PC-9 (cell line): ENCODE measurements around the gene CNIH2. TPM values are rescaled to one million over a fixed set of nuclear protein-coding genes. Genes with fewer than 3 reads are reported as not detected.

Experiments used
- BruUV-seq: library from RNA; stranded (reverse); fragments of 400-500 nt; replicated peaks from 2 replicates; lab custom pipeline; 2021; lab: Mats Ljungman, UMichigan
- CTCF ChIA-PET: fragments of 300-600 bp; sonication (Branson Sonifier 250); formaldehyde crosslinking; loops from one replicate; lab custom pipeline; 2022; ENCODE audit warnings: antibody characterized with exemption; lab: Charles Lee
- POLR2A ChIA-PET: fragments of 300-600 bp; sonication (Branson Sonifier 250); formaldehyde crosslinking; loops from one replicate; lab custom pipeline; 2022; ENCODE audit warnings: antibody characterized with exemption; ENCODE audit not compliant: unreplicated experiment; lab: Charles Lee
- DNase-seq, 2 experiments: peaks; one replicate each; pipeline versions ENCODE4 v3.0.0 to v3.0.0-alpha.2; 2015 to 2022; ENCODE audit warnings: mixed read lengths in 1 of 2
- H2AFZ ChIP-seq: fragments of 200-600 bp; sonication (generic); 2 replicates; pipeline ENCODE4 v1.8.1; 2017; ENCODE audit warnings: antibody characterized with exemption
- H3F3A ChIP-seq: fragments of 200-600 bp; sonication (generic); 2 replicates; pipeline ENCODE4 v1.8.1; 2017; ENCODE audit warnings: antibody characterized with exemption, mild to moderate bottlenecking, low read depth; ENCODE audit not compliant: insufficient read depth
- H3K27ac ChIP-seq: fragments of 200-600 bp; sonication (generic); 2 replicates; pipeline ENCODE4 v1.6.1; 2016; ENCODE audit warnings: mixed run types
- H3K27me3 ChIP-seq: fragments of 200-600 bp; sonication (generic); 2 replicates; pipeline ENCODE4 v1.6.1; 2016; ENCODE audit warnings: low read depth, mixed run types; ENCODE audit not compliant: insufficient read depth
- H3K36me3 ChIP-seq: fragments of 200-600 bp; sonication (generic); 2 replicates; pipeline ENCODE4 v1.6.1; 2016; ENCODE audit warnings: low read depth, mixed run types
- H3K4me1 ChIP-seq: fragments of 200-600 bp; sonication (generic); replicated peaks from 2 replicates; pipeline ENCODE4 v1.6.1; 2016; ENCODE audit warnings: mixed run types; ENCODE audit not compliant: insufficient read depth
- H3K4me2 ChIP-seq: fragments of 200-600 bp; sonication (generic); 2 replicates; pipeline ENCODE4 v1.6.1; 2017; ENCODE audit warnings: mixed run types
- H3K4me3 ChIP-seq: fragments of 200-600 bp; sonication (generic); 2 replicates; pipeline ENCODE4 v1.6.1; 2016; ENCODE audit warnings: mixed run types
- H3K79me2 ChIP-seq: fragments of 200-600 bp; sonication (generic); 2 replicates; pipeline ENCODE4 v1.6.1; 2017; ENCODE audit warnings: low read depth, mixed run types
- H3K9me2 ChIP-seq: fragments of 200-600 bp; sonication (generic); 2 replicates; pipeline ENCODE4 v1.8.1; 2017; ENCODE audit warnings: mild to moderate bottlenecking; ENCODE audit not compliant: insufficient read depth
- H3K9me3 ChIP-seq: fragments of 200-600 bp; sonication (generic); 2 replicates; pipeline ENCODE4 v1.8.1; 2016; ENCODE audit warnings: low read depth; ENCODE audit not compliant: insufficient read depth
- H4K20me1 ChIP-seq: fragments of 200-600 bp; sonication (generic); 2 replicates; pipeline ENCODE4 v1.8.1; 2017; ENCODE audit not compliant: insufficient read depth
- CTCF ChIP-seq: fragments of 200-600 bp; sonication (generic); conservative IDR thresholded peaks from 2 replicates; pipeline ENCODE4 v1.6.1; 2017; ENCODE audit warnings: mixed run types, antibody characterized with exemption, mild to moderate bottlenecking, moderate library complexity
- EZH2 ChIP-seq: fragments of 200-600 bp; sonication (generic); IDR thresholded peaks from 2 replicates; pipeline ENCODE4 v1.8.0; 2017; ENCODE audit warnings: antibody characterized with exemption, low read depth
- intact Hi-C: fragments of 100-400 bp; cut with micrococcal nuclease; formaldehyde crosslinking; loops from one replicate; pipeline ENCODE4 v1.10.0; 2022; ENCODE audit not compliant: unreplicated experiment
- total RNA-seq: library from RNA; stranded (reverse); gene quantifications from 2 replicates; pipeline ENCODE4 v1.2.3, GENCODE V29; 2021

The CNIH2 gene
- total RNA-seq, 1 experiment from 2014 or later = 6.8 TPM

DNA sequence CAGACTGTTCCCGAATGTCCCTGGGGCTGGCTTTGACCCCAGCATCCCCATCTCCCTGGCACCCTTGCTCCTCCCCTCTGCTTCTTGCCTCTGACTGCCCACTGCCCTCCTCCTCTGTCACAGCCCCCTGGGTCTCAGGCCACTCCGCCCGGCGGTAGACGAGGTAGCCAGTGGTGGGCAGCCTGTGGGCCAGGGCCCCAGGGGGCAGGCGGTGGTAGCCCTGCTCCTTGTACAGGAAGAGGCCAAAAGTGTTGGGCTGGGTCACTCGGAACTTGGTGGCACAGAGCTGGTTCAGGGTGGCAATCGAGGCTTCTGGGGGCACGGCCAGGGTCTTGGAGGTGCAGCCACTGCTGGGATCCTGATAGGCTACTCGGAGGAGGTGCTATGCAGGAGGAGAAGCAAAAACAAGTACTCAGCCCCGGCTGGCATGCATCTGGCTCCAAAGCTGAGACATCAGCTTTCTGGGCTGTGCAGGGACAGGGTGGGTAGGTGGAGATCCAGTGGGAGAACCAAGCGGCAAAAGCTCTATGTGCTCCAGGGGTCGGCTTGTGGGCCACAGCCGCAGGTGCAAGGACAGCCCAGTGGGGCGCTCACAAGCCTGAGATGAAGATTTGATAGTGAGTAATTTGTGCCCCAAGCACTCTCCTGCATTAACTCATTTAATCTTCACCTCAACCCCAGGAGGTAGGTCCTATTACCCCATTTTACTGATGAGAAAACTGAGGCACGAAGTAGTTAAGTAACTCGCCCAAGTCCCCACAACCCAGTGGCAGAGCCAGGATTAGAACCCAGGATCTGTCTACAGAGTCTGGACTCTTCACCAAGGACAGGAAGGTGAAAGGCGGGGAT, 54.6 kb downstream of the CNIH2 start:
- H3K4me3 ChIP-seq = no peak overlapping the region
- TF ChIP-seq EZH2 = no peak
- no peak for TF ChIP-seq CTCF
- no peaks in the 10 kb centered on the region for H3K27me3 ChIP-seq
- H3K36me3 ChIP-seq = no peaks in the 10 kb centered on the region
- no peaks in the 10 kb centered on the region for H3K9me2 ChIP-seq
- ChIA-PET POLR2A (no interaction called here), CTCF (interaction anchor here (0.6 kb wide), 1 partner anchor 32 kb away, joined by 3 read pairs; no protein-coding TSS in a partner anchor)
- no peaks in the 10 kb centered on the region for H3K9me3 ChIP-seq
- H3K4me2 ChIP-seq = no peak overlapping the region
- H3K79me2 ChIP-seq = peaks cover 8% of the 10 kb centered on the region; the same call in 1 of the 2 replicates
- H4K20me1 ChIP-seq = peaks cover 8% of the 10 kb centered on the region
- H2AFZ ChIP-seq = no peak overlapping the region
- peaks cover 24% of the 10 kb centered on the region; the same call in 1 of the 2 replicates for H3F3A ChIP-seq
- DNase-seq = no peak
- no TSS peak for BruUV-seq
- intact Hi-C loops = no loop called here
- H3K4me1 ChIP-seq = peaks cover 27% of the 10 kb centered on the region
- H3K27ac ChIP-seq = no peak overlapping the region

GRCh38 chr11:66333220-66333877, 55.4 kb downstream of the CNIH2 start:
- no TSS peak for BruUV-seq

More at GRCh38 chr11:66333220-66333877, 55.4 kb downstream of the CNIH2 start:
- Histone ChIP-seq H3K4me2 (no peak overlapping the region), H3K36me3 (no peaks in the 10 kb centered on the region), H4K20me1 (peaks cover 8% of the 10 kb centered on the region), H3K27ac (no peak overlapping the region), H3K79me2 (peaks cover 8% of the 10 kb centered on the region; the same call in 1 of the 2 replicates), H3F3A (peaks cover 26% of the 10 kb centered on the region; the same call in 1 of the 2 replicates), H3K27me3 (no peaks in the 10 kb centered on the region), H3K9me2 (no peaks in the 10 kb centered on the region), H2AFZ (no peak overlapping the region), H3K9me3 (no peaks in the 10 kb centered on the region), H3K4me3 (no peak overlapping the region), H3K4me1 (peaks cover 20% of the 10 kb centered on the region)
- intact Hi-C loops = no loop called here
- CTCF ChIA-PET = no interaction called here
- DNase-seq = no peak
- TF ChIP-seq EZH2 (no peak), CTCF (no peak)
- POLR2A ChIA-PET = no interaction called here

Other genes with a start within 250 kb of the CNIH2 start
- not detected in 2 replicates for gene GAL3ST3, start 229.0 kb upstream of the CNIH2 start, total RNA-seq
- gene SF3B2, start 225.8 kb upstream of the CNIH2 start, total RNA-seq = 221 and 224 TPM in 2 replicates
- 100 and 102 TPM in 2 replicates for gene PACS1, start 207.9 kb upstream of the CNIH2 start, total RNA-seq
- 48.3 and 58.4 TPM in 2 replicates for gene KLC2, start 20.5 kb upstream of the CNIH2 start, total RNA-seq
- 209 and 232 TPM in 2 replicates for gene RAB1B, start 9.5 kb upstream of the CNIH2 start, total RNA-seq
- 81.8 and 84.8 TPM in 2 replicates for gene YIF1A, start 11.0 kb downstream of the CNIH2 start, total RNA-seq
- 0.15 and 0.22 TPM in 2 replicates for gene TMEM151A, start 13.7 kb downstream of the CNIH2 start, total RNA-seq
- not detected in 2 replicates for gene CD248, start 38.9 kb downstream of the CNIH2 start, total RNA-seq
- 15.5 and 19.5 TPM in 2 replicates for gene RIN1, start 58.3 kb downstream of the CNIH2 start, total RNA-seq
- gene BRMS1, start 66.9 kb downstream of the CNIH2 start, total RNA-seq = 43.2 and 54.3 TPM in 2 replicates
- gene B4GAT1, start 69.5 kb downstream of the CNIH2 start, total RNA-seq = 22.8 and 28.5 TPM in 2 replicates
- gene SLC29A2, start 93.6 kb downstream of the CNIH2 start, total RNA-seq = 28.9 and 36.1 TPM in 2 replicates
- gene NPAS4, start 142.9 kb downstream of the CNIH2 start, total RNA-seq = not detected in 2 replicates
- gene MRPL11, start 160.7 kb downstream of the CNIH2 start, total RNA-seq = 138 and 140 TPM in 2 replicates
- gene PELI3, start 188.7 kb downstream of the CNIH2 start, total RNA-seq = 14.0 and 18.0 TPM in 2 replicates
- 76.2 and 80.0 TPM in 2 replicates for gene DPP3, start 202.3 kb downstream of the CNIH2 start, total RNA-seq
- gene BBS1, start 232.5 kb downstream of the CNIH2 start, total RNA-seq = 56.1 and 63.4 TPM in 2 replicates